Measurements from ENCODE around the gene CPXM2. TPM values are rescaled to one million over a fixed set of nuclear protein-coding genes. Genes with fewer than 3 reads are reported as not detected.

The CPXM2 gene
- total and polyA plus RNA-seq, 4 donors: 0.05 to 0.92 (median 0.44) TPM

- no peak for TF ChIP-seq JUND (IDR thresholded peaks at IDR 0.05)
These were observed 7.8 kb downstream of the CPXM2 start (continued) for GRCh38 chr10:123883673-123884320.

GRCh38 chr10:123882681-123883445 is 8.7 kb downstream of the CPXM2 start:
- H3K27ac ChIP-seq (ENCODE audit: low read depth in 1 of 2, low read length in 2 of 2): no peak overlapping the region
- H3K9me3 ChIP-seq (ENCODE audit: control insufficient read depth in 4 of 4, low read length in 3 of 4): no peaks in the 10 kb centered on the region
- H3K36me3 ChIP-seq (ENCODE audit: control insufficient read depth in 4 of 4, insufficient read depth in 3 of 4, low read depth in 1 of 4, low read length in 3 of 4): no peaks in the 10 kb centered on the region
- WGBS: 89% methylated on average over 10 of the region's 10 CpGs
- H3K4me1 ChIP-seq (ENCODE audit: control insufficient read depth in 4 of 4, insufficient read depth in 4 of 4, low read length in 3 of 4): no peaks in the 10 kb centered on the region
- no peaks in the 10 kb centered on the region for H3K27me3 ChIP-seq (ENCODE audit: control insufficient read depth in 4 of 4, insufficient read depth in 4 of 4, low read length in 3 of 4)
- H3K9ac ChIP-seq (ENCODE audit: low read depth in 1 of 2, low read length in 2 of 2): no peak overlapping the region
- H3K4me3 ChIP-seq (ENCODE audit: low read depth in 1 of 3, low read length in 3 of 3): no peak overlapping the region
- no peak for DNase-seq (ENCODE audit: low spot score)
- TF ChIP-seq HNF4G (IDR thresholded peaks at IDR 0.05): no peak
- TF ChIP-seq RXRA (IDR thresholded peaks at IDR 0.05): no peak
- TF ChIP-seq, protein P1, sequence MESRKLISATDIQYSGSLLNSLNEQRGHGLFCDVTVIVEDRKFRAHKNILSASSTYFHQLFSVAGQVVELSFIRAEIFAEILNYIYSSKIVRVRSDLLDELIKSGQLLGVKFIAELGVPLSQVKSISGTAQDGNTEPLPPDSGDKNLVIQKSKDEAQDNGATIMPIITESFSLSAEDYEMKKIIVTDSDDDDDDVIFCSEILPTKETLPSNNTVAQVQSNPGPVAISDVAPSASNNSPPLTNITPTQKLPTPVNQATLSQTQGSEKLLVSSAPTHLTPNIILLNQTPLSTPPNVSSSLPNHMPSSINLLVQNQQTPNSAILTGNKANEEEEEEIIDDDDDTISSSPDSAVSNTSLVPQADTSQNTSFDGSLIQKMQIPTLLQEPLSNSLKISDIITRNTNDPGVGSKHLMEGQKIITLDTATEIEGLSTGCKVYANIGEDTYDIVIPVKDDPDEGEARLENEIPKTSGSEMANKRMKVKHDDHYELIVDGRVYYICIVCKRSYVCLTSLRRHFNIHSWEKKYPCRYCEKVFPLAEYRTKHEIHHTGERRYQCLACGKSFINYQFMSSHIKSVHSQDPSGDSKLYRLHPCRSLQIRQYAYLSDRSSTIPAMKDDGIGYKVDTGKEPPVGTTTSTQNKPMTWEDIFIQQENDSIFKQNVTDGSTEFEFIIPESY (IDR thresholded peaks at IDR 0.05): no peak
- TF ChIP-seq, protein P2, sequence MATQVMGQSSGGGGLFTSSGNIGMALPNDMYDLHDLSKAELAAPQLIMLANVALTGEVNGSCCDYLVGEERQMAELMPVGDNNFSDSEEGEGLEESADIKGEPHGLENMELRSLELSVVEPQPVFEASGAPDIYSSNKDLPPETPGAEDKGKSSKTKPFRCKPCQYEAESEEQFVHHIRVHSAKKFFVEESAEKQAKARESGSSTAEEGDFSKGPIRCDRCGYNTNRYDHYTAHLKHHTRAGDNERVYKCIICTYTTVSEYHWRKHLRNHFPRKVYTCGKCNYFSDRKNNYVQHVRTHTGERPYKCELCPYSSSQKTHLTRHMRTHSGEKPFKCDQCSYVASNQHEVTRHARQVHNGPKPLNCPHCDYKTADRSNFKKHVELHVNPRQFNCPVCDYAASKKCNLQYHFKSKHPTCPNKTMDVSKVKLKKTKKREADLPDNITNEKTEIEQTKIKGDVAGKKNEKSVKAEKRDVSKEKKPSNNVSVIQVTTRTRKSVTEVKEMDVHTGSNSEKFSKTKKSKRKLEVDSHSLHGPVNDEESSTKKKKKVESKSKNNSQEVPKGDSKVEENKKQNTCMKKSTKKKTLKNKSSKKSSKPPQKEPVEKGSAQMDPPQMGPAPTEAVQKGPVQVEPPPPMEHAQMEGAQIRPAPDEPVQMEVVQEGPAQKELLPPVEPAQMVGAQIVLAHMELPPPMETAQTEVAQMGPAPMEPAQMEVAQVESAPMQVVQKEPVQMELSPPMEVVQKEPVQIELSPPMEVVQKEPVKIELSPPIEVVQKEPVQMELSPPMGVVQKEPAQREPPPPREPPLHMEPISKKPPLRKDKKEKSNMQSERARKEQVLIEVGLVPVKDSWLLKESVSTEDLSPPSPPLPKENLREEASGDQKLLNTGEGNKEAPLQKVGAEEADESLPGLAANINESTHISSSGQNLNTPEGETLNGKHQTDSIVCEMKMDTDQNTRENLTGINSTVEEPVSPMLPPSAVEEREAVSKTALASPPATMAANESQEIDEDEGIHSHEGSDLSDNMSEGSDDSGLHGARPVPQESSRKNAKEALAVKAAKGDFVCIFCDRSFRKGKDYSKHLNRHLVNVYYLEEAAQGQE (IDR thresholded peaks at IDR 0.05): no peak
- no peak for TF ChIP-seq MAX (IDR thresholded peaks at IDR 0.05)
- no peak for TF ChIP-seq EGR1 (IDR thresholded peaks at IDR 0.05; ENCODE audit: low read depth in 2 of 2)
- TF ChIP-seq RAD21 (IDR thresholded peaks at IDR 0.05): no peak
- no peak for TF ChIP-seq FOXA1 (IDR thresholded peaks at IDR 0.05)
- no peak for TF ChIP-seq HNF4A (conservative IDR thresholded peaks at IDR 0.05)
- no peak for TF ChIP-seq TAF1 (conservative IDR thresholded peaks at IDR 0.05)
- no peak for TF ChIP-seq ATF3 (IDR thresholded peaks at IDR 0.05)
- TF ChIP-seq YY1 (IDR thresholded peaks at IDR 0.05): no peak
- TF ChIP-seq JUND (IDR thresholded peaks at IDR 0.05): no peak
- no peak for TF ChIP-seq GABPA (IDR thresholded peaks at IDR 0.05 in 1 of 2, conservative IDR thresholded peaks at IDR 0.05 in 1 of 2)
- TF ChIP-seq FOXA2 (IDR thresholded peaks at IDR 0.05): no peak
- TF ChIP-seq NR2F2 (IDR thresholded peaks at IDR 0.05): no peak
- no peak for TF ChIP-seq SP1 (IDR thresholded peaks at IDR 0.05)
- TF ChIP-seq, protein P3, sequence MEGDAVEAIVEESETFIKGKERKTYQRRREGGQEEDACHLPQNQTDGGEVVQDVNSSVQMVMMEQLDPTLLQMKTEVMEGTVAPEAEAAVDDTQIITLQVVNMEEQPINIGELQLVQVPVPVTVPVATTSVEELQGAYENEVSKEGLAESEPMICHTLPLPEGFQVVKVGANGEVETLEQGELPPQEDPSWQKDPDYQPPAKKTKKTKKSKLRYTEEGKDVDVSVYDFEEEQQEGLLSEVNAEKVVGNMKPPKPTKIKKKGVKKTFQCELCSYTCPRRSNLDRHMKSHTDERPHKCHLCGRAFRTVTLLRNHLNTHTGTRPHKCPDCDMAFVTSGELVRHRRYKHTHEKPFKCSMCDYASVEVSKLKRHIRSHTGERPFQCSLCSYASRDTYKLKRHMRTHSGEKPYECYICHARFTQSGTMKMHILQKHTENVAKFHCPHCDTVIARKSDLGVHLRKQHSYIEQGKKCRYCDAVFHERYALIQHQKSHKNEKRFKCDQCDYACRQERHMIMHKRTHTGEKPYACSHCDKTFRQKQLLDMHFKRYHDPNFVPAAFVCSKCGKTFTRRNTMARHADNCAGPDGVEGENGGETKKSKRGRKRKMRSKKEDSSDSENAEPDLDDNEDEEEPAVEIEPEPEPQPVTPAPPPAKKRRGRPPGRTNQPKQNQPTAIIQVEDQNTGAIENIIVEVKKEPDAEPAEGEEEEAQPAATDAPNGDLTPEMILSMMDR (IDR thresholded peaks at IDR 0.05; ENCODE audit: low read depth, low read length, missing input control): no peak
